Esophagus muscularis mucosa (tissue), 4 donors: ENCODE data around the gene HNRNPA1. TPM values are rescaled to one million over a fixed set of nuclear protein-coding genes. Genes with fewer than 3 reads are reported as not detected.

ENCODE experiments used
- DNase-seq: peaks from one replicate; pipeline ENCODE4 v3.0.0-alpha.2; 2017; ENCODE audit errors: extremely low spot score
- H3K27ac ChIP-seq, 4 donors: fragments of 200-600 bp; sonication (generic); replicated peaks in 1 of 4; 1 replicate in 3 of 4; 2 replicates in 1 of 4; pipeline ENCODE4 v1.5.1; 2016 to 2019; ENCODE audit warnings: mild to moderate bottlenecking in 1 of 4
- H3K27me3 ChIP-seq, 4 donors: fragments of 200-600 bp; sonication (generic); one replicate each; pipeline versions ENCODE4 v1.5.1 to v1.6.0; 2016 to 2019
- H3K36me3 ChIP-seq, 4 donors: fragments of 200-600 bp; sonication (generic); one replicate each; pipeline ENCODE4 v1.5.1; 2016 to 2019
- H3K4me1 ChIP-seq, 4 donors: fragments of 200-600 bp; sonication (generic); one replicate each; pipeline ENCODE4 v1.5.1; 2016 to 2019
- H3K4me3 ChIP-seq, 4 donors: fragments of 200-600 bp; sonication (generic); 1 replicate in 2 of 4; 2 replicates in 2 of 4; pipeline ENCODE4 v1.5.1; 2016 to 2019; ENCODE audit warnings: mild to moderate bottlenecking in 4 of 4, moderate library complexity in 1 of 4
- H3K9me3 ChIP-seq, 4 donors: fragments of 200-600 bp; sonication (generic); 1 replicate in 3 of 4; 2 replicates in 1 of 4; pipeline ENCODE4 v1.5.1; 2016 to 2019
- EP300 ChIP-seq: sonication (generic); formaldehyde crosslinking; IDR thresholded peaks from one replicate; pipeline ENCODE4 v1.6.1; 2017; ENCODE audit warnings: antibody characterized with exemption
- POLR2A ChIP-seq: fragments of 450-650 bp; IDR thresholded peaks from one replicate; pipeline ENCODE4 v1.6.1; 2017; ENCODE audit warnings: antibody characterized with exemption, moderate library complexity, mild to moderate bottlenecking, low read depth
- POLR2AphosphoS5 ChIP-seq, 2 donors: sonication (generic); formaldehyde crosslinking; IDR thresholded peaks; one replicate each; pipeline ENCODE4 v1.6.1; 2017; ENCODE audit warnings: antibody characterized with exemption in 2 of 2
- WGBS: methylation state at CpG from one replicate; pipeline ENCODE4 v1.1.5; 2018; 5-methylcytosine and 5-hydroxymethylcytosine counted together
- intact Hi-C: fragments of 100-400 bp; cut with DNase I; formaldehyde crosslinking; loops from one replicate; pipeline ENCODE4 v1.15.1; 2023
- total RNA-seq, 4 donors: library from RNA; depleted of rRNA; stranded (reverse); fragments of >200 nt; gene quantifications; one replicate each; pipeline versions ENCODE4 v1.1.0 to v1.2.1, GENCODE V29; 2016
- TF ChIP-seq, protein P1 (sequence below), 3 experiments: fragments of 200-600 bp in 2 of 3; fragments of 450-650 bp in 1 of 3; sonication (generic) in 2 of 3; IDR thresholded peaks; one replicate each; pipeline ENCODE4 v1.5.1; 2017 to 2019; ENCODE audit warnings: antibody characterized with exemption in 3 of 3, mild to moderate bottlenecking in 2 of 3, moderate library complexity in 1 of 3

The HNRNPA1 gene
- total RNA-seq, 4 donors from 2014 or later: 216 to 368 (median 270) TPM

DNA sequence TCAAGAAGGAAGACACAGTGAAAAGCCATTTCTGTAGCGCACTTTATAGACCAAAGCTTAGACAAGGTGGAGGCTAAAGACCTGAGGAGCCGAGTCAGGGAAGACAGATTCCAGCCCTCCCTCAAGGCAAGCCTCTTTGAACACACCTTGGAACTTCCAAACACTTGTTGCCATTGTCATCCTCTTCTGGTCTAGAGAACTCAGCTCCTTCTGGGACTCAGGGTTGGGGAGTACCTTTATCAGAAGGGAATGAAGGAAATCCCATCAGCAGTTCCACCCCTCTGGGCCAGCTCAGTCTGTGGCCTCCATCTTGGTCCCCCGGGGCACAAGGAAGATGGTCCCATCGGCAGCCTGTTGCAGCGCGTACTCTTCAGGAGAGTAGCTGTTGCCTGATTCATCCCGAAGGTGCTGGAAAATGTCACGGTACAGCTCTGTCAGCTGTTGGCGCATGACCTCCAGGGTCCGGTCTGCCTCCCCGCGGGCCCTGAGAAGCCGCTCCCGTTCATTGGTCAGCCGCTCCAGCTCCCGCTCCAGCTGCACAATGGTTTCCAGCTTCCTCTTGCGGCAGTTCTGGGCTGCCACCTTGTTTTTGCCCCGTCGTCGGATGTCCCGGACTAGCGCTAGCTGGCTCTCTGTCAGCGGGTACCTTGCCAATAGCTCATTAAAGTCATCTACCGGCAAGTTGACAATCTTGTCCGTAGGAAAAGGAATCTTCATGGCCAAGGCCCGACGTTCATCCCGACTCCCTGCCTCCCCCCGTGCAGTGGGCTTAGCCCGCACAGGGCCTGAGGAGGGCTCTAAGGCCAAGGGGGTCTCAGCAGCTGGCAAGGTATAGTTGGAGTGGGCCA is 11.8 kb downstream of the HNRNPA1 start:
- Histone ChIP-seq H3K27ac (no peak overlapping the region), H3K36me3 (peaks cover 8 to 22% (median 19%) of the 10 kb centered on the region in 4 donors), H3K4me1 (peaks cover 0 to 4% (median under 1%) of the 10 kb centered on the region in 4 donors), H3K27me3 (peaks cover 0 to 7% (median 0%) of the 10 kb centered on the region in 4 donors), H3K4me3 (no peak overlapping the region), H3K9me3 (no peaks in the 10 kb centered on the region)
- TF ChIP-seq, protein P1, sequence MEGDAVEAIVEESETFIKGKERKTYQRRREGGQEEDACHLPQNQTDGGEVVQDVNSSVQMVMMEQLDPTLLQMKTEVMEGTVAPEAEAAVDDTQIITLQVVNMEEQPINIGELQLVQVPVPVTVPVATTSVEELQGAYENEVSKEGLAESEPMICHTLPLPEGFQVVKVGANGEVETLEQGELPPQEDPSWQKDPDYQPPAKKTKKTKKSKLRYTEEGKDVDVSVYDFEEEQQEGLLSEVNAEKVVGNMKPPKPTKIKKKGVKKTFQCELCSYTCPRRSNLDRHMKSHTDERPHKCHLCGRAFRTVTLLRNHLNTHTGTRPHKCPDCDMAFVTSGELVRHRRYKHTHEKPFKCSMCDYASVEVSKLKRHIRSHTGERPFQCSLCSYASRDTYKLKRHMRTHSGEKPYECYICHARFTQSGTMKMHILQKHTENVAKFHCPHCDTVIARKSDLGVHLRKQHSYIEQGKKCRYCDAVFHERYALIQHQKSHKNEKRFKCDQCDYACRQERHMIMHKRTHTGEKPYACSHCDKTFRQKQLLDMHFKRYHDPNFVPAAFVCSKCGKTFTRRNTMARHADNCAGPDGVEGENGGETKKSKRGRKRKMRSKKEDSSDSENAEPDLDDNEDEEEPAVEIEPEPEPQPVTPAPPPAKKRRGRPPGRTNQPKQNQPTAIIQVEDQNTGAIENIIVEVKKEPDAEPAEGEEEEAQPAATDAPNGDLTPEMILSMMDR (IDR thresholded peaks at IDR 0.05): no peak
- TF ChIP-seq POLR2AphosphoS5 (IDR thresholded peaks at IDR 0.05) (no peak), EP300 (no peak)
- 88% methylated on average over 25 of the region's 30 CpGs for WGBS
- intact Hi-C loops: no loop called here
- DNase-seq: no peak

- no peaks in the 10 kb centered on the region for H3K4me1 ChIP-seq
- peaks cover 0 to 12% (median 0%) of the 10 kb centered on the region in 4 donors for H3K27me3 ChIP-seq
- 97% methylated on average over 7 of the region's 7 CpGs for WGBS
- H3K36me3 ChIP-seq: peaks cover 2 to 16% (median 13%) of the 10 kb centered on the region in 4 donors
- DNase-seq: no peak
- intact Hi-C loops: no loop called here
- no peak overlapping the region for H3K27ac ChIP-seq
- no peaks in the 10 kb centered on the region for H3K9me3 ChIP-seq
- TF ChIP-seq, protein P1 (IDR thresholded peaks at IDR 0.05): no peak
- no peak for TF ChIP-seq EP300
- no peak for TF ChIP-seq POLR2A
- no peak for TF ChIP-seq POLR2AphosphoS5 (IDR thresholded peaks at IDR 0.05)
- H3K4me3 ChIP-seq: no peak overlapping the region
These were observed 12.4 kb downstream of the HNRNPA1 start for GRCh38 chr12:54292931-54293241.

- Histone ChIP-seq H3K36me3 (peaks cover 0 to 1% (median 0%) of the 10 kb centered on the region in 4 donors), H3K27me3 (peaks cover 0 to 27% (median 1%) of the 10 kb centered on the region in 4 donors), H3K4me1 (no peaks in the 10 kb centered on the region), H3K9me3 (no peaks in the 10 kb centered on the region), H3K4me3 (no peak overlapping the region), H3K27ac (peak overlapping the region in 1 of 4 donors; percentile 4)
- no peak for DNase-seq
- TF ChIP-seq, protein P1 (IDR thresholded peaks at IDR 0.05): peak; percentile 59 to 77 (median 74)
- no peak for TF ChIP-seq POLR2AphosphoS5 (IDR thresholded peaks at IDR 0.05)
- 69% methylated on average over 9 of the region's 9 CpGs for WGBS
- intact Hi-C loops: loop anchor here (2.0 kb wide), 1 partner anchor 66 kb away; no protein-coding TSS in a partner anchor
These were observed 13.8 kb downstream of the HNRNPA1 start for GRCh38 chr12:54294152-54294952.

DNA sequence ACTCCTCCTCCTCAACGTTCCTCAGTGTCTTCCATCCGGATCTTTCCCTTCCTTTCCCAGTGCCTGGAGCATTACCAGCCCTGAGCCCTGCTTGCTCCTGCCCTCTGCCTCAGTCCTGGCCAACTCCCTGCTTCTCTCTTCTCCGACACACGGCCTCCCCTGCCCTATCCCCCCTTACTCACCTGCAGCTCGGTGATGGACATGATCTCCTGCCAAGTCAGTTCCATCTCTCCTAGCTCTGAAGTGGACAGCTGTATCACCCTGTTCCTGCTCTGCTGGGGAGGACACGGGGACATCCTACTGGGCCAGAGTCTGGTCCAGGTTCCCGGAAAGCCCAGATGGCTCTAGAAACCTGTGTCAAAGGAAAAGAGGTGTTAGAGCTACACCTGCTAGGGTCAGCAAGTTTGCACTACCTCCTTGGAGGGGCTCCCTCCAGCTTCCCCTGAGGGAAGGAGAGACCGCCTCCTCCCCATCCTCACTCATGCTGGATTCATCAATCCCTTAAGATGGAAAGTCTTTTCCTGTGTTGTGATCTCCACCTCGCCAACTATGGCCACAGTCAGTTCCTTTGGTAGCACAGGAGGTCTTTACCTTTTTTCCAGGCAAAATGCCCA is 14.5 kb downstream of the HNRNPA1 start:
- Histone ChIP-seq H3K4me1 (no peaks in the 10 kb centered on the region), H3K27ac (peak overlapping the region in 1 of 4 donors; percentile 4), H3K9me3 (no peaks in the 10 kb centered on the region), H3K4me3 (no peak overlapping the region), H3K36me3 (no peaks in the 10 kb centered on the region), H3K27me3 (peaks cover 0 to 34% (median 5%) of the 10 kb centered on the region in 4 donors)
- WGBS: 77% methylated on average over 9 of the region's 9 CpGs
- TF ChIP-seq POLR2A (no peak), EP300 (no peak), POLR2AphosphoS5 (IDR thresholded peaks at IDR 0.05) (no peak)
- TF ChIP-seq, protein P1 (IDR thresholded peaks at IDR 0.05): no peak
- intact Hi-C loops: loop anchor here (2.0 kb wide), 1 partner anchor 66 kb away; no protein-coding TSS in a partner anchor
- no peak for DNase-seq
